Measurements from ENCODE around the gene CYB5RL.
"Not testable (repeated sequence)": the region's sequence is repeated elsewhere in the genome, so short reads cannot be mapped to it uniquely, and the experiment has no call there.

Gene CYB5RL, protein sequence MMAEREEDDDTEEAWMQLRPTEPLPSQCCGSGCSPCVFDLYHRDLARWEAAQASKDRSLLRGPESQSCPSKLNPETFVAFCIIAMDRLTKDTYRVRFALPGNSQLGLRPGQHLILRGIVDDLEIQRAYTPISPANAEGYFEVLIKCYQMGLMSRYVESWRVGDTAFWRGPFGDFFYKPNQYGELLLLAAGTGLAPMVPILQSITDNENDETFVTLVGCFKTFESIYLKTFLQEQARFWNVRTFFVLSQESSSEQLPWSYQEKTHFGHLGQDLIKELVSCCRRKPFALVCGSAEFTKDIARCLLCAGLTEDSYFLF

DNA sequence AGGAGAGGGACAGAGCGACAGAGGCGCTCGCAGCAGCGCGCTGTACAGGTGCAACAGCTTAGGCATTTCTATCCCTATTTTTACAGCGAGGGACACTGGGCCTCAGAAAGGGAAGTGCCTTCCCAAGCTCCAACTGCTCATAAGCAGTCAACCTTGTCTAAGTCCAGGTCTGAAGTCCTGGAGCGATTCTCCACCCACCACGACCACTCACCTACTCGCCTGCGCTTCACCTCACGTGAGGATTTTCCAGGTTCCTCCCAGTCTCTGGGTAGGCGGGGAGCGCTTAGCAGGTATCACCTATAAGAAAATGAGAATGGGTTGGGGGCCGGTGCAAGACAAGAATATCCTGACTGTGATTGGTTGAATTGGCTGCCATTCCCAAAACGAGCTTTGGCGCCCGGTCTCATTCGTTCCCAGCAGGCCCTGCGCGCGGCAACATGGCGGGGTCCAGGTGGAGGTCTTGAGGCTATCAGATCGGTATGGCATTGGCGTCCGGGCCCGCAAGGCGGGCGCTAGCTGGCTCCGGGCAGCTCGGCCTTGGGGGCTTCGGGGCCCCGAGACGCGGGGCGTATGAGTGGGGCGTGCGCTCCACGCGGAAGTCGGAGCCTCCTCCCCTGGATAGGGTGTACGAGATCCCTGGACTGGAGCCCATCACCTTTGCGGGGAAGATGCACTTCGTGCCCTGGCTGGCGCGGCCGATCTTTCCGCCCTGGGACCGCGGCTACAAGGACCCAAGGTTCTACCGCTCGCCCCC, at the start of gene CYB5RL, which contains the start of gene MRPL37:
CYB5RL (minus strand) TSS at position 266 of the 754 bp plus-strand sequence. CDS start 4,414 bp downstream, outside the sequence.
MRPL37 (plus strand) TSS at position 403 of the 754 bp plus-strand sequence; CDS start at position 480, 77 bp downstream.
- peak; percentile 94 to 96 for DNase-seq

DNA sequence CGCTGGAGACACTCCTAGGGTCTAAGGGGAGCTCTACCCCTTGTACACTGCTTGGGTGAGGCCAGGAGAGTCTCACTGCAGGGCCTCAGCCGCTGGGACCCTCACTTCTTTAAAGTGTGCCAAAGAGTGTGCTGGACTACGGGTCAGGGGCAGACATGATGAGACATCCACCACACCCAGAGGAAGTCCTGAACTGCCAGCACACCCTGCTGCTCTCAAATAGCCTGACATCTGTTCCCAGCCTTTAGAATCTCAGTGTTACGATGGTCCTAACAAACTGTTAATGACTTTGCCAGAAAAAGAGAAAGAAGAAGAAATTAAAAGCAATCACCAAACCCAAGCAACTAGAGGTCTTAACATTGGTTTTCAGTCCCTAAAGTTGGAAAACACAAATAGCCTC, 49.1 kb upstream of the CYB5RL start:
- no peak for DNase-seq

DNA sequence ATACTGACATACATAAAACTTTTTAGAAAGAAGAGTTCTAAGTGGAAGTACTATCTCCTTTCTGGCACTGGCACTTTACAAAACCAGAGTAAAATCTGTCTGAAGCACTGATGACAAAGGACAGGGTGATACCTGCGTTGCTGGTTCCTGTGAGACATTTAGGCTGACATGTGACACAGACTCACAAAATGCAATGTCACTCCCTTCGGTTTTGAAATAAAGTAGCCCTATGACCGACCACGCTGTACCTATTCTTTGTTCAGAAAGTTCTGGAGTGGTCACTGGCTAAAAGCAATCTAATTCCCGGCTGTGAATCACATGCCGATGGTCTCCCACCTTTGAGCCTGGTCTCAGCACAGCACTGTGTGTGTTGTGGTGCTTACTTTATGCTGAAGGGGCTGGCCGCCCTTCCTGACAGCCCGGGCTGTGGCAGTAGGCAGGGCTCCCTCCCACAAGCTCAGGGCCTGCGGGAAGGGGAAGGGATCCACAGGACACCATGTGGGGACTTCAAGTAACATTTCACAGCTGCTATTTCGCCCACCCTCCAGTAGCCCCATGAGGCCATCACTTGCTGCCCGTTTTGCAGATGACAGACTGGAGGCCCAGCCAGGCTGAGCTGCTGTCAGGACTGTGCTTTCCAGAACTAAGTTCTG, 48.2 kb upstream of the CYB5RL start:
- DNase-seq, result no peak

DNA sequence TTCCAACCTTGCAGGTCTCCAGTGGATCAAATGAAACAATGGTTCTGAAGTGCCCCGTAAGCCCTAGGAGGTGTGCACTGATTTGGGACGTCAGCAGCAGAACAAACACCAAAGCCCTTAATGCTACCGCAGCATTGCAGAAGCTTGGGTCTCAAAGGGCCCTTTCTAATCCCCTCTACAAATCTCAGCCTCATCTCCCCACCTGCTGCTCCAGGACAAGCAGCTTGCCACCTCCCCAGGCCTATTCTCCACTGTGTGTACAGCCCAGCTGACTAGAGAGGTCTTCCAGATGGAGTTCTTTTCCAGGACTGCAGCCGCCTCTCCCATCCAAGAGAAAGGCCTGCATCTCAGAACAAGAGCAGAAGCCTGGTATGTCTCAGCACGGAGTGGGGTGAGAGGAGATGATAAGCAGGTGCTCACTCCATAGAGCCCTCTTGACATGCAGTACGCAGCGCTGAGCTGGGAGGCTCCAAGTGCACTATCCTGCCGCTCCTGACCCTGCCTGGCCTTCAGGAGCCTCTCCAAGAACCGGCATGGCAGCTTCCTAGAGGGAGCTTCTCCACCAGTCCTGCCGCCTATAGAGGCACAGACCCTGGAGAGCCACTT, 46.4 kb upstream of the CYB5RL start:
- no peak for DNase-seq

DNA sequence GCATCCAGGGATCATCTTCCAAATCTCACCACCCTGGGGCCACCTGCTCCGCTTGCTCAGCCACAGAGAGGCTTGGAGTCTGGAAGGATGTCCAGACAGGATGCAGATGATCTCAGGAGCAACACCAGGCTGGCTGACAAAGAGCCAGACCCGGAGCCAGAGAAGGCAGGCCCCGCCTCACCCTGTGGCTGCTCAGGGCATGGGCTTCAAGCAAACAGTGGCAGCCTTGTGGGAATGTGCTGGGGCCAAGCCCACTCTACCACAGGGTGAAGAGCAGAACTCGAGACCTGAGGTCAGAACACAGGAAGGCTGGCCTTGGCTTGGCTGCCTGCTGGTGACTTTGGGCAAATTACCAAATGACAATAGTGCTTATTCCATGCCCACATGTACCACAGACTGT, 45.7 kb upstream of the CYB5RL start:
- no peak for DNase-seq

DNA sequence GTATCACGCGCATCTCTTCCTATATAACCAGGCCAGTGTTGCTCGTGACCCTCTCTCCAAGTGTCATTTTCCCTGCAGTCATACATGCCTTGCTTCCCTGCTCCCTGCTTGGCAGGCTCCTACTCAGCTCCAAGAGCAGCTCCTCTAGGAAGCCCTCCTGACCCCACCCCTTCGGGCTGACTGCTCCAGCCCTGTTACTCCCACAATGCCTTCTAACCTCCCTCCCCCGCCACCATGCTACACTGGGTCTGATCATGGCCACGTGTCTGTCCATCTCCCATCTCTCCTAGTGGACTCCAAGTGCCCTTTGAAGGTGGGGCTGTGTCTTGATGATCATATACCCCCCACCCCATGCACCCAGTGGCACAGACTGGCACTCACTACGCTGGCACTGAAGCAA, 44.8 kb upstream of the CYB5RL start:
- no peak for DNase-seq

DNA sequence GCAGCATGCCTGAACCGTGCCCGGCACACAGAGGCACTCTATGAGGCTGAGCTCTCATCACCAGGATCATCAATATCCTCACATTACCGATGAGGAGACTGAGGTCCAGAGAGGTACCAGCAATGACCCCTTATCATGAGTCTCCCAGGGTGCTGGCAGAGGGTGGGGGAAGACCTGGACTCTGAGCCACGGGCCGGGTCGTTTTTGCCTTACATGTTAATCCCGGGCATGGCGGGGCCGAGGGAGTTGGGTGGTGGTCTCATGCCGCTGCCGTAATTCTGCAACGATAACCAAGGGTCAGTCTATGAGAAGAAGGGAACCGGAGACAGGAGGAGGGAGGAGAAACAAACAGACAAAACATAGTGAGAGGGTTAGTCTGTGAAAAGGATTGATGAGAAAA, 43.2 kb upstream of the CYB5RL start:
- no peak for DNase-seq

DNA sequence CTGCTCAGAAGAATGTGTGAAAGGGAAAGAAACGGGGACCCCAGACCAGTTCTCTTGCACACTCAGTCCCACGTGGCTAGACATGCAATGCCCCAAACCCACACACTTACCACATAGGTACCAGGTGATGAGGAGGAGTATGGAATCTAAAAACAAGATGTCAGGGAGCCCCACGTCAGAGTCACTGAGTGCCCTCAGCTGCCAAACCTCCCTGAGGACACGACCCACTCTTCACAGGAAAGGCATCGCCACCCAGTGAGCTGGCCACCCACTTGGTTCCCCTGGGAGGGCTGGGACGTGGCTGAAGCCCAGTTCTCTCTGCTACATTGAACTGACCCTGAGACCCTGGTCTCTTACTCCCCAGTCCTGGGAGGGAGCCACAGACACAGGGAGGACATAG, 41.5 kb upstream of the CYB5RL start:
- no peak for DNase-seq

DNA sequence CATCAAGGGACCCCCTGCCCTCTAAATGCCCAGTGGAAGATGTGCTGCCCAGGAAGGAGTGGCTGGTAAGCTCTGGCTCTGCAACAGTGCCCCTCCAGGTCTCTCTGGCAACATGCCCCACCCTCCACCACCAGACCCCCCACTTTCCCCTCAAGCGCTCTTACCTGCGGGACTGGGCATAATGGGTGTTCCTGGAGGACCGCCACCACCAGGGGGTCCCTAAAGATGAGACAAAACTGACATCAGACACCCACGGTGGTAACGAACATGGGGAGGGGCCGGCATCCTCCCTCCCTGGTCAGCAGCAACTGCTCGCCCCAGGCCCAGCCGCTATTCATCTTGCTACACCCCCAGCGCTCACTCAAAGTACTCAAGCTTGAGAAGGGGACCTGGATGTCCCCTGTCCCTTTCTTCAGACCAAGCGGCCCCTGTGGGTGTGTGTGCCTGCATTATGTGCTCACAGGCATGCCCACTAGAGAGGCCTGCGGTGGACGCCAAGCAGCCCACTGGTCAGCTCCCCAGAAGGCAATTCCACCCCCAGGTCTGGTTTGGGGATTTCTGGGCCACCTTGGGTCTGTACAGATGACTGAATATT, 41.0 kb upstream of the CYB5RL start:
- DNase-seq, result no peak

DNA sequence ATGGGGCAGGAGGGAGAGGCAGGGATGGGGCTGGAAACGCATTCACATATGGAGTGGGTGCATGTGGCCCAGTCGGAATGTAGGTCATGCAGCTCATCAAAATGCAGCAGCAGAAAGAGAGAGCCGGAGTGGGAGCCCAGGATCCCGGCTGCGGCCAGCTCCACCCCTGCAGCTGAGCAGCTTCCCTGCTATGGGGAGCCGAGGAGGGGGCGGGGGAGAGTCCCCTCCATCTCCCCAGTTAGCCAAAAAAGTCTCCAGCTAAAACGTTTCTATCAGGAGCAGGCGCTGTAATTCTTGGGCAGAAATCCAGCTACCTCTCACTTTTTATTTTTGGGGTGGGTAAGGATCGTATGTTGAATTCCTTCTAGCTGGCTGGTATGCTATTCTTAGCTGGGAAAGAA, 39.8 kb upstream of the CYB5RL start:
- no peak for DNase-seq

DNA sequence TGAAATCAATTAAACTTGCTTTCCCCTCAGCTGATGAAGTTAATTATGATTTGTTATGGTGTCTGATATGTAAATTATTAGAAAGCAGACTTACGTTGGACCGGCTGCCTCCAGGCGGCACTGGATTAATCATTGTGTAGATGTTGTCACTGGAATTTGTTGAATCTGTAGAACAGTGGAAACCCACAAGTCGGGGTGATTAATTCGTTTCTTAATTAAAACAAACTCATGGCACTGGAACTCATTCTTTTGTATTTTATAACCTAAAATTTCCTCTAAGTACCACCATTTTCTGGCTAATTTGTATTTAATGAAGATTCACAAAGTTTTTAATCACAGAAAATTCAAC, 39.2 kb upstream of the CYB5RL start:
- DNase-seq, result no peak

DNA sequence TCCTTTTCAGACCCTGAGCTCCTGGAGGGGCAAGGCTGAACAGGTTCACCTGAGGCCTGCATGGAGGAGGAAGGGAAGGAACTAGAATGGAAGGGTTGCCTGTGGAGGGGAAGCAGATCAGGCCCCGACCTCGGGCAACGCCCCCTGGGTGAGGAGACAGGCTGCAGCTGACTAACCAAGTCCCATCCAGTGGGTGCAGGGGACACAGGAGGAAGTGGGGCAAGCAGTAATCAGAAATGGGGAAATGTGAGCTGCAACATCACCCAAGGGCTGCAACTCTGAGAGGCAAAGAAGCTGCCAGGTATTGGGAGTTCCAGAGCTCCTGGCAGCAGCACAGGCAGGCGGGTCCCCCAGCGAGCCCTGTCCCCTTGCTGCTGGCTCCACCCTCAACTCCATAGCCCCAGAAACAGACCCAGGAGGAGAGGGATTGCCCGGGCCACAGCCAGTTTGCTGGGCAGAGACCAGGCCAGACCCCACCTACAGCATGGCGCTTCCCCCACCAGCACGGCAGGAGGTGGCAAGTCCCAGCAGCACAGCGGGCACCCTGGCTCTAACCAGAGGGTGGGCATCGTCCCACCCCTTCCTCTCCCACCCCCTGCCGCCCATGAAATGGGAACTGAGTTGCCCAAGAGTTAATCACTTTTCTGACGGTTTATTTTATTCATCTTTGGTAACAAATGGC, 38.7 kb upstream of the CYB5RL start:
- DNase-seq, result peak; percentile 60 to 61

DNA sequence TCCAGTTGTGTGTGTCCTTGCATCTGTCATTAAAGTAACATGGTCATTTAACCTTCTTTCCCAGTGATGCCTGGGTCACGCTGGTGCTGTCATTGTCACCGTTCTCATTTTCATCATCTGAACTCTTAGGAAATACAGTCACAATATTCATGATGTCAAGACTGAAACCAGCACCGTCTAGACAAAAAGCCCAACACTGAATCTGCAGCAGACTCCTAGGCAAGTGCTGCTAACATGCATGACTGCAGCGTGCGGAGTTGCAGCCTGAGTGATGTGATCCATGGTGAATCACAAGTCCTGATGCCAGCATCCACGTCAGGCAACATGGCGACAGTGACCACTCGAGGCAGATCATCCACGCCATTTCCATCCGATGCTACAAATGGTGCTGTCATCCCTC, 37.8 kb upstream of the CYB5RL start:
- DNase-seq, result no peak

DNA sequence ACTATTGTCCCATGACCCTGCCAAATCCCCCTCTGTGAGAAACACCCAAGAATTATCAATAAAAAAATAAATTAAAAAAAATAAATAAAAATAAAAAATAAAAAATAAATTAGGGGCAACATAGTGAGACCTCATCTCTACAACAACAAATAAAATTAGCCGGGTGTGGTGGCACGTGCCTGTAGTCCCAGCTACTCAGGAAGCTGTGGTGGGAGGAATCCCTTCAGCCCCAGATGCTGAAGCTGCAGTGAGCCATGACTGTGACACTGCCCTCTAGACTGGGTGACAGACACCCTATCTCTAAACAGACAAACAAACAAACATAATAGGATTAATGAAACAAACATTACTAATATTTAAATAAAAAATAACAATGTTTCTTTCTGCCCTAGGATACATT, 34.5 kb upstream of the CYB5RL start:
- DNase-seq, result no peak

DNA sequence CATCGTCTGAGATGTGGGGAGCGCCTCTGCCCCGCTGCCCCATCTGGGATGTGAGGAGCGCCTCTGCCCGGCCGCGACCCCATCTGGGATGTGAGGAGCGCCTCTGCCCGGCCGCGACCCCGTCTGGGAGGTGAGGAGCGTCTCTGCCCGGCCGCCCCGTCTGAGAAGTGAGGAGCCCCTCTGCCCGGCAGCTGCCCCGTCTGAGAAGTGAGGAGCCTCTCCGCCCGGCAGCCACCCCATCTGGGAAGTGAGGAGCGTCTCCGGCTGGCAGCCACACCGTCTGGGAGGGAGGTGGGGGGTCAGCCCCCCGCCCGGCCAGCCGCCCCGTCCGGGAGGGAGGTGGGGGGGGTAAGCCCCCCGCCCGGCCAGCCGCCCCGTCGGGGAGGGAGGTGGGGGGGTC, 33.4 kb upstream of the CYB5RL start:
- not testable (repeated sequence) for DNase-seq

DNA sequence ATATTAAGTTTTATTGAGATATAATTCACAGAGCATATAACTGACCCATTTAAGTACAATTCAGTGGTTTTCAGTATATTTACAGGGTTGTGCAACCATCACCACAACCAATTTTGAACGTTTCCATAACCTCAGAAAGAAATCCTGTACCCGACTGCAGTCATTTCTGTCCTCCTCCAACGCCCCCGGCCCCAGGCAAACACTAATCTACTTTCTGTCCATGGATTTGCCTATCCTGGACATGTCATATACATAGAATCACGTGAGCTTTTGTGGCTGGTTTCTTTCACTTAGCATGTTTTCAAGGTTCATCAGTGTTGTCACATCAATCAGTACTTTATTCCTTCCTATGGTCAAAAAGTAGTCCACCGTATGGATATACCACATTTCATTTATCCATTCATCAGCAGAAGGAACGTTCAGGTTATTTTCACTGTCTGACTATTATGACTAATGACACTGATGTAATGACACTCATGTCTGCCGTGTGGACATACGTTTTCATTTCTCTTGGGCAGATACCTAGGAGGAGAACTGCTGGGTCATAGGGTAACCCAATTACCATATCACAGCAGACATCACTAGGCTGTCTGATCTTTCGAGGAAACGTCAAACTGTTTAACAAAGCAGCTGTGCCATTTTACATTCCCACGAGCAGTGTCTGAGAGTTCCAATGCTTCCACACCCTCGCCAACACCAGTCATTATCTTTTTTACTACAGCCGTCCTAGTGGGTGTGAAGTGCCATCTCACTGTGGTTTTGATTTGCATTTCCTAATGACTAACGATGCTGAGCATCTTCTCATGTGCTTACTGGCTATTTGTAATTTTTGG, 30.9 kb upstream of the CYB5RL start:
- DNase-seq, result no peak

DNA sequence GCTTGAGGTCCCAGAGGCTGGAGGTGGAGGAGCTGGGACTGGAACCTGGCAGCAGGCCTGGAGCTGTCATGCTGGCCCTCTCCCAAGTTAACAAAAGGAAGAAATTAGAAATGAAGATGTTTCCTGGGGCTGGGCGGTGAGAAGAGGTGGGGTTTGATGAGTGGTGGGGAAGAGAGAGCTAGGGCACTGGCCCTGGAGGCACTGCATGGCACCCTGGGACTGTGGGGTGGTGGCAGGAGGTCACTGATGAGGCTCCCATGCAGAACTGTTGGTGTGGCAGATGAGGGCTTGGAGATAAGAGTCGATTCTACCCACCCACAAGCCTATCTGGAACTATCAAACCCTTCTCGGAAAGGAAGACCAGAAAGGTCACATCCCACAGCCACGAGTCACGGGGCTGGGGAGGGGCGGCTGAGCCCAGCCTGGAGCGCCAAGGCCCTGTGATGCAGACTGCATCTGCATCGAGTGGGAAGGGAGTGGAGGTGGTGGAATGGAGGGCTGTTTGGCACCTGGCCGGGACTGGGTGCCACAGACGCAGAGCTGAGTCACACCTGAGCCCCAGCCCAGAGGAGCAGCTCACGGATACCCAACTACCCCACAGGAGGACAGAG, 29.6 kb upstream of the CYB5RL start:
- DNase-seq, result no peak

DNA sequence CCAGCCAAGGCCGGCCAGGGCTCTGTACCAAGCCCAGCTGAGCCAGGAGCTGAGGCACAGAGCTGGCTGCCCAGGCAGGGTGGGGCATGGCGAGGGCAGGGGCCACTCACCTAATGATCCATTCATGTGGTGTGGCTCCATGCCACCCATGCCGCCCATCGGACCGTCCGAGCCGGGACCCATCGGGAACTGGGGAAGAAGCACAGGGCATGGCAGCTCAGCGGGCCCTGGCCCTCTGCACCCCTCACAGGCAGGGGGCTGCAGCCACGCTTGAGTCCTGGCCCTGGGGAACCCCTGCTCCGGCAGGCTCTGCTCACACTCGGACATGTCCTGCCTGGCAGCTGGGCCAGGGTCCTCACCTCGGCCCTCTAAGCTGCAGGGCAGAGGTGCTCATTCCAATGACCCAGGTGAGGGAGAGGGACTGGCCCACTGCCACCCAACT, 28.8 kb upstream of the CYB5RL start:
- DNase-seq, result no peak

DNA sequence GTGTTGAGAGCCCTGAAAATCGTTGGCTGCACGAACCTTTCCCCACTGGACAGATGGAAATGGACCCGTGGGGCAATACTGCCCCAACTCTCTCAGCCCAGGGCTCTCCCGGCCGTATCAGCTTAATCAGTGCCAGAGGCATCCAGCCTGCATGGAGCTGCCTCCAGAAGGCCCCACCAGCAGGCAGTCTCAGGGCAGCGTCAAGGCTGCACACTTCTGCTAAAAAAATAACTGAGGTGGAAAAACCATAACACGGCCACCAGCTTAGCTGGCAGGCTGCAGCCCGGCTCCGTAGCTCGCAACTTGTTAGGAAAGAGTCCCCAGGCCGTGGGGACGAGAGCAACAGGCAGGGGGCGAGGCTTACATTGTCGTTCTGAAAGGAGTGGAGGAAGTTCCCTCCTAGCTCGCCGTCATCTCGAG, 28.1 kb upstream of the CYB5RL start:
- no peak for DNase-seq

DNA sequence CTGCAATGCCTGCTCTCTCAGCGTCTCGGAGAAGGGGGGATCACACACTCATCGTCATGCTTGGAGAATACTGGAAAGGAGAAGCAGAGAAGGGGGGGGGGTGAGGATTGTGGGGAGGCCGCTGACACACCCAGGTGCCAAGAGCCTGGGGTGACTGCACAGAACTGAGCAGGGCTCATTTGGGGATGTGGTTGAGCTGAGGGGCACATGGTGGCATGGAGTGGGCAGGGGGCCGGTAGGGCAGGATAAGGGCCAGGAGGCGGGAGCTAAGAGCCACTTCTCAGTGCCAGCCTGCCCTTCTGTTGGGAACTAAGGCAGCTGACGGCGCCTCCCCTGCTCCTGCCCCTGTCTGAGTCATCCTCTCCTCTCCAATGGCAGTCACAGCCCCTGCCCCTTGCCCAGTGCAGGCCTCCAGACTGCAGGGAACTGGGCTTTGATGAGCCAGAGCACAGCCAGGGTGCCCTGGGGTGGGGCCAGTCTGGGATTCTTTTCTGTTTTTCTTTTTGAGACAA, 27.3 kb upstream of the CYB5RL start:
- DNase-seq, result no peak

Measured in AML-193 (cell line).